Heart right ventricle (tissue), 16 donors: ENCODE results near the gene KRT82. TPM values are rescaled to one million over a fixed set of nuclear protein-coding genes. Genes with fewer than 3 reads are reported as not detected.

Experiments
- ATAC-seq, 8 donors: fragments of 200-7000 bp; cut with Tn5 transposase; one replicate each; pipeline ENCODE4 v1.9.1; 2020; ENCODE audit warnings: mild to moderate bottlenecking in 8 of 8, moderate library complexity in 8 of 8, moderate number of reproducible peaks in 1 of 8
- DNase-seq, 2 donors: peaks; one replicate each; pipeline ENCODE4 v3.0.0-alpha.2; 2020
- H3K27ac ChIP-seq, 10 donors: fragments of 200-600 bp; sonication (generic) in 2 of 10; one replicate each; pipeline versions ENCODE4 v1.5.0 to v1.8.0; 2020 to 2022; ENCODE audit warnings: mild to moderate bottlenecking in 3 of 10
- H3K27me3 ChIP-seq, 7 donors: fragments of 200-600 bp; one replicate each; pipeline ENCODE4 v1.8.0; 2021 to 2022; ENCODE audit warnings: mild to moderate bottlenecking in 2 of 7
- H3K36me3 ChIP-seq, 9 donors: fragments of 200-600 bp; sonication (generic) in 1 of 9; one replicate each; pipeline versions ENCODE4 v1.5.0 to v1.8.0; 2020 to 2022; ENCODE audit warnings: mild to moderate bottlenecking in 2 of 9
- H3K4me1 ChIP-seq, 9 donors: fragments of 200-600 bp; sonication (generic) in 1 of 9; one replicate each; pipeline versions ENCODE4 v1.5.0 to v1.8.0; 2020 to 2022; ENCODE audit warnings: mild to moderate bottlenecking in 4 of 9
- H3K4me3 ChIP-seq, 10 donors: fragments of 200-600 bp; sonication (generic) in 2 of 10; one replicate each; pipeline versions ENCODE4 v1.5.0 to v1.8.0; 2020 to 2022; ENCODE audit warnings: mild to moderate bottlenecking in 7 of 10, moderate library complexity in 2 of 10
- H3K9me3 ChIP-seq, 11 donors: fragments of 200-600 bp in 10 of 11; sonication (generic) in 2 of 11; one replicate each; pipeline versions ENCODE4 v1.5.0 to v1.8.0; 2013 to 2022; ENCODE audit warnings: mild to moderate bottlenecking in 2 of 11, control low read depth in 1 of 11, moderate library complexity in 1 of 11
- CTCF ChIP-seq, 9 donors: fragments of 200-600 bp; sonication (generic) in 2 of 9; IDR thresholded peaks; one replicate each; pipeline versions ENCODE4 v1.5.0 to v1.8.0; 2021 to 2022; ENCODE audit warnings: antibody characterized with exemption in 9 of 9, mild to moderate bottlenecking in 5 of 9, moderate library complexity in 1 of 9
- WGBS, 2 donors: extraction: QIAGEN DNeasy Blood & Tissue Kit; methylation state at CpG; one replicate each; pipeline ENCODE4 v1.1.7; 2013; ENCODE audit warnings: inconsistent platforms in 1 of 2; 5-methylcytosine and 5-hydroxymethylcytosine counted together
- intact Hi-C, 10 donors: fragments of 100-400 bp; cut with DNase I; formaldehyde crosslinking; loops; one replicate each; pipeline versions ENCODE4 v1.11.1 to v1.14.2; 2022
- long read RNA-seq, 3 donors: library from polyadenylated mRNA; unstranded; transcript quantifications; one replicate each; pipeline ENCODE4 v2.0.0, GENCODE V29; 2020 to 2021
- polyA plus RNA-seq, 2 donors: library from polyadenylated mRNA; stranded (reverse); fragments of 200-250 nt; gene quantifications; one replicate each; pipeline ENCODE4 v1.2.3, GENCODE V29; 2013
- total RNA-seq, 10 donors: library from RNA; stranded (reverse); fragmentation: NEBNext Ultra II Directional in 3 of 10; extraction: Animal tissue kit (Norgen Biotek cat#: 25700) in 3 of 10; gene quantifications; one replicate each; pipeline versions ENCODE4 v1.2.1 to v1.2.4, GENCODE V29; 2021 to 2023
- donor health status: Arrhythmogenic right ventricular cardiomyopathy.
- donor health status: ischemic (EF 13 %, LVEDD 7.1; RV severe dilation, severe dysfunction).
- donor health status: healthy with polysubstance abuse.
- donor health status: DM: no; HTN: yes; CAD: no.
- donor health status: DM: no; HTN: no; CAD: no.
- donor health status: ischemic (EF 25% LVEDD 6.9; RV normal size, moderate dysfunction).
- donor health status: ischemic (EF 25% LVEDD 5.7; RV mildly dilated, moderate dysfunction).
- donor health status: healthy.
- donor health status: DM: yes; HTN: yes; CAD: no.
- donor health status: Ischemic cardiomyopathy.
- donor health status: ischemic (EF 35%, LVEDD 5.7; RV mildly dilated, moderate dysfunction).
- donor health status: nonischemic (EF 11% LVEDD 7.7; RV severe dilation, severe dysfunction).
- donor health status: DM: yes; HTN: yes; CAD: no.
- donor health status: PGD.
- donor health status: ischemic (EF 29% LVEDD 5.4; RV normal size, mild dysfunction).
- donor health status: nonischemic (EF 23%, LVEDD 6.1; RV moderate dilation, normal function).

The KRT82 gene
- total RNA-seq: not detected
- not detected for polyA plus RNA-seq
- long read RNA-seq, donor 1: 0 reads
- long read RNA-seq, donor 2: 0 reads
- long read RNA-seq, donor 3: 0 reads

GRCh38 chr12:52405922-52406385 is at the start of gene KRT82:
KRT82 (minus strand) TSS chr12:52406335; CDS start chr12:52406277, 58 bp downstream.
- 92 to 94% methylated on average over 14 of the region's 14 CpGs for WGBS, 2 donors

GRCh38 chr12:52455821-52456220 is 49.7 kb upstream of the KRT82 start:
- Histone ChIP-seq H3K27me3 (peaks cover 0 to 13% (median 6%) of the 10 kb centered on the region in 7 donors), H3K36me3 (no peaks in the 10 kb centered on the region), H3K4me3 (no peak overlapping the region), H3K9me3 (no peaks in the 10 kb centered on the region), H3K4me1 (no peaks in the 10 kb centered on the region), H3K27ac (no peak overlapping the region)
- no peak for TF ChIP-seq CTCF (IDR thresholded peaks at IDR 0.05)
- intact Hi-C loops: no loop called here
- 67 to 79% methylated on average over 1 of the region's 1 CpG for WGBS, 2 donors
- no peak for ATAC-seq
- DNase-seq: no peak

More at GRCh38 chr12:52405922-52406385, at the start of gene KRT82:
- no peaks in the 10 kb centered on the region for H3K4me1 ChIP-seq
- no peaks in the 10 kb centered on the region for H3K9me3 ChIP-seq
- ATAC-seq: no peak
- no peaks in the 10 kb centered on the region for H3K36me3 ChIP-seq
- H3K27ac ChIP-seq: no peak within 1 kb of the TSS
- TF ChIP-seq CTCF (IDR thresholded peaks at IDR 0.05): no peak
- H3K27me3 ChIP-seq: peaks cover 0 to 26% (median 0%) of the 10 kb centered on the region in 7 donors
- no peak within 1 kb of the TSS for H3K4me3 ChIP-seq
- DNase-seq: no peak
- intact Hi-C loops: no loop called here

- Histone ChIP-seq H3K9me3 (no peaks in the 10 kb centered on the region), H3K4me1 (no peaks in the 10 kb centered on the region), H3K4me3 (no peak overlapping the region), H3K36me3 (no peaks in the 10 kb centered on the region), H3K27me3 (peaks cover 0 to 7% (median 0%) of the 10 kb centered on the region in 7 donors), H3K27ac (no peak overlapping the region)
- intact Hi-C loops: no loop called here
- ATAC-seq: no peak
- DNase-seq: no peak
- no peak for TF ChIP-seq CTCF (IDR thresholded peaks at IDR 0.05)
- WGBS, 2 donors: 67 to 68% methylated on average over 3 of the region's 3 CpGs
Observed at GRCh38 chr12:52454411-52455201, 48.5 kb upstream of the KRT82 start.

GRCh38 chr12:52452101-52452500 is 46.0 kb upstream of the KRT82 start, which contains the start of gene KRT6B:
KRT6B (minus strand) TSS chr12:52452146; CDS start chr12:52452078, 68 bp downstream.
- ATAC-seq: no peak
- Histone ChIP-seq H3K27ac (no peak within 1 kb of the TSS), H3K27me3 (peaks cover 0 to 7% (median 0%) of the 10 kb centered on the region in 7 donors), H3K4me3 (no peak within 1 kb of the TSS), H3K9me3 (no peaks in the 10 kb centered on the region), H3K4me1 (no peaks in the 10 kb centered on the region), H3K36me3 (no peaks in the 10 kb centered on the region)
- no peak for DNase-seq
- no peak for TF ChIP-seq CTCF (IDR thresholded peaks at IDR 0.05)
- WGBS, 2 donors: 87 to 90% methylated on average over 6 of the region's 6 CpGs
- intact Hi-C loops: no loop called here
